Endodermal cell (in vitro differentiated cells): Measurements from ENCODE around the gene RASL10A. TPM values are rescaled to one million over a fixed set of nuclear protein-coding genes. Genes with fewer than 3 reads are reported as not detected.

Experiments
- DNase-seq: peaks from one replicate; pipeline ENCODE4 v3.0.0-alpha.2; 2017
- H3K27ac ChIP-seq: 2 replicates; pipeline ENCODE4 v1.5.1; 2013; ENCODE audit warnings: mild to moderate bottlenecking, low read depth, low read length, moderate library complexity
- H3K27me3 ChIP-seq: 2 replicates; pipeline ENCODE4 v1.6.1; 2013; ENCODE audit warnings: mild to moderate bottlenecking, low read length, moderate library complexity; ENCODE audit not compliant: insufficient read depth, control insufficient read depth, poor library complexity, severe bottlenecking
- H3K36me3 ChIP-seq: 2 replicates; pipeline ENCODE4 v1.7.0; 2013; ENCODE audit warnings: mild to moderate bottlenecking, low read length, moderate library complexity; ENCODE audit not compliant: control insufficient read depth, insufficient read depth
- H3K4me1 ChIP-seq: one replicate; pipeline ENCODE4 v1.7.0; 2013; ENCODE audit warnings: low read length; ENCODE audit not compliant: control insufficient read depth, insufficient read depth
- H3K4me3 ChIP-seq: 2 replicates; pipeline ENCODE4 v1.5.1; 2013; ENCODE audit warnings: mild to moderate bottlenecking, low read length, moderate library complexity
- H3K9ac ChIP-seq: 2 replicates; pipeline ENCODE4 v1.6.1; 2013; ENCODE audit warnings: mild to moderate bottlenecking, low read length, moderate library complexity; ENCODE audit not compliant: poor library complexity, severe bottlenecking; ENCODE audit errors: extremely low read depth
- H3K9me3 ChIP-seq: 2 replicates; pipeline ENCODE4 v1.6.1; 2013; ENCODE audit warnings: mild to moderate bottlenecking, low read length, moderate library complexity; ENCODE audit not compliant: control insufficient read depth
- H3K27ac Mint-ChIP-seq: 2 replicates; pipeline ENCODE4 v1.8.0; 2020; ENCODE audit warnings: mixed read lengths
- H3K27me3 Mint-ChIP-seq: 2 replicates; pipeline ENCODE4 v1.8.0; 2021; ENCODE audit warnings: mild to moderate bottlenecking, mixed read lengths; ENCODE audit not compliant: insufficient read depth
- H3K36me3 Mint-ChIP-seq: 2 replicates; pipeline ENCODE4 v1.8.0; 2020; ENCODE audit warnings: low read depth, mixed read lengths
- H3K4me1 Mint-ChIP-seq: 2 replicates; pipeline ENCODE4 v1.8.0; 2020; ENCODE audit warnings: mixed read lengths
- H3K4me3 Mint-ChIP-seq: 2 replicates; pipeline ENCODE4 v1.8.0; 2020; ENCODE audit warnings: mild to moderate bottlenecking, moderate library complexity, mixed read lengths
- H3K9me3 Mint-ChIP-seq: 2 replicates; pipeline ENCODE4 v1.8.0; 2020; ENCODE audit warnings: mild to moderate bottlenecking, mixed read lengths
- CTCF ChIP-seq: fragments of 200-600 bp; sonication (generic); conservative IDR thresholded peaks from 2 replicates; pipeline ENCODE4 v1.5.0; 2021; ENCODE audit warnings: antibody characterized with exemption, mild to moderate bottlenecking
- WGBS, 2 experiments: methylation state at CpG; one replicate each; pipeline versions ENCODE4 v1.1.5 to v1.1.7; 2013; ENCODE audit warnings: missing lambda C conversion rate in 2 of 2, mixed read lengths in 1 of 2; ENCODE audit not compliant: insufficient coverage in 1 of 2, insufficient read length in 1 of 2; 5-methylcytosine and 5-hydroxymethylcytosine counted together
- total RNA-seq, 2 donors: library from RNA; stranded (reverse); fragmentation: NEBNext Ultra II Directional in 1 of 2; extraction: Animal tissue kit (Norgen Biotek cat#: 25700) in 1 of 2; gene quantifications; 2 replicates in 1 of 2; 3 replicates in 1 of 2; pipeline ENCODE4 v1.2.1, GENCODE V29; 2021

The RASL10A gene
- total RNA-seq, 2 donors from 2014 or later, result 1.3 TPM

GRCh38 chr22:29342177-29342576 lies 26.7 kb upstream of the RASL10A start:
- no peaks in the 10 kb centered on the region for H3K27me3 Mint-ChIP-seq
- Histone ChIP-seq H3K27me3 (no peaks in the 10 kb centered on the region), H3K9ac (no peak overlapping the region), H3K4me3 (no peak overlapping the region), H3K9me3 (no peaks in the 10 kb centered on the region), H3K4me1 (no peaks in the 10 kb centered on the region), H3K36me3 (peaks cover 68% of the 10 kb centered on the region), H3K27ac (no peak overlapping the region)
- TF ChIP-seq CTCF, result no peak
- peak overlapping the region; percentile 66 for H3K27ac Mint-ChIP-seq
- H3K9me3 Mint-ChIP-seq, result no peaks in the 10 kb centered on the region
- H3K36me3 Mint-ChIP-seq, result peaks cover 63% of the 10 kb centered on the region
- DNase-seq, result no peak
- no peak overlapping the region for H3K4me3 Mint-ChIP-seq
- 92 to 94% methylated on average over 6 of the region's 6 CpGs for WGBS, 2 experiments
- H3K4me1 Mint-ChIP-seq, result no peaks in the 10 kb centered on the region

GRCh38 chr22:29341849-29342127 lies 26.3 kb upstream of the RASL10A start:
- Histone ChIP-seq H3K9me3 (no peaks in the 10 kb centered on the region), H3K4me1 (no peaks in the 10 kb centered on the region), H3K9ac (no peak overlapping the region), H3K27ac (no peak overlapping the region), H3K27me3 (no peaks in the 10 kb centered on the region), H3K36me3 (peaks cover 67% of the 10 kb centered on the region), H3K4me3 (no peak overlapping the region)
- no peaks in the 10 kb centered on the region for H3K4me1 Mint-ChIP-seq
- DNase-seq, result no peak
- no peaks in the 10 kb centered on the region for H3K9me3 Mint-ChIP-seq
- no peak overlapping the region for H3K27ac Mint-ChIP-seq
- 96 to 100% methylated on average over 1 to 2 of the region's 2 CpGs for WGBS, 2 experiments
- peaks cover 66% of the 10 kb centered on the region for H3K36me3 Mint-ChIP-seq
- H3K4me3 Mint-ChIP-seq, result no peak overlapping the region
- no peaks in the 10 kb centered on the region for H3K27me3 Mint-ChIP-seq
- no peak for TF ChIP-seq CTCF

- Mint-ChIP-seq H3K9me3 (no peaks in the 10 kb centered on the region), H3K4me3 (no peak overlapping the region), H3K27me3 (no peaks in the 10 kb centered on the region), H3K4me1 (no peaks in the 10 kb centered on the region), H3K36me3 (peaks cover 67% of the 10 kb centered on the region), H3K27ac (no peak overlapping the region)
- Histone ChIP-seq H3K4me1 (no peaks in the 10 kb centered on the region), H3K4me3 (no peak overlapping the region), H3K36me3 (peaks cover 63% of the 10 kb centered on the region), H3K27me3 (no peaks in the 10 kb centered on the region), H3K9me3 (no peaks in the 10 kb centered on the region), H3K27ac (no peak overlapping the region), H3K9ac (no peak overlapping the region)
- no peak for TF ChIP-seq CTCF
- DNase-seq, result no peak
- 94 to 97% methylated on average over 23 to 25 of the region's 25 CpGs for WGBS, 2 experiments
These were observed 25.8 kb upstream of the RASL10A start for GRCh38 chr22:29341056-29341848.
